ENCODE results near the gene LIPT2. TPM values are rescaled to one million over a fixed set of nuclear protein-coding genes. Genes with fewer than 3 reads are reported as not detected.

LIPT2 gene
- polyA plus RNA-seq, 1 of the 3 experiments (the other 2 are of a cell fraction) = 4.6 TPM

GRCh38 chr11:74478877-74479731, 14.4 kb downstream of the LIPT2 start:
- Histone ChIP-seq H3K79me2 (ENCODE audit: insufficient read depth) (no peaks in the 10 kb centered on the region), H3K27me3 (ENCODE audit: insufficient read depth) (peaks cover 6% of the 10 kb centered on the region; the same call in 1 of the 2 replicates), H3K4me2 (no peak overlapping the region), H3K9me2 (no peaks in the 10 kb centered on the region), H4K20me1 (ENCODE audit: insufficient read depth) (no peaks in the 10 kb centered on the region), H3K36me3 (replicated peaks in 1 of 2; ENCODE audit: control insufficient read depth in 1 of 2, insufficient read depth in 2 of 2, low read length in 1 of 2) (no peaks in the 10 kb centered on the region), H3K27ac (ENCODE audit: low read depth in 2 of 2, low read length in 1 of 2) (no peak overlapping the region), H3K9me3 (no peaks in the 10 kb centered on the region), H2AFZ (ENCODE audit: low read depth) (no peak overlapping the region), H3F3A (replicated peaks; ENCODE audit: insufficient read depth) (no peaks in the 10 kb centered on the region), H3K9ac (no peak overlapping the region), H3K4me1 (ENCODE audit: control insufficient read depth in 1 of 2, insufficient read depth in 2 of 2, low read depth in 1 of 2, low read length in 1 of 2) (no peaks in the 10 kb centered on the region), H3K4me3 (ENCODE audit: low read depth in 2 of 2, low read length in 1 of 2) (no peak overlapping the region)
- DNase-seq = no peak
- TF ChIP-seq POLR2AphosphoS5 (IDR thresholded peaks at IDR 0.05; ENCODE audit: low read depth, low read length) (no peak), EZH2phosphoT487 (IDR thresholded peaks at IDR 0.05; ENCODE audit: borderline replicate concordance, low read depth) (no peak), FOSL2 (IDR thresholded peaks at IDR 0.05; ENCODE audit: borderline replicate concordance, low read depth) (no peak), GATA2 (CRISPR knock-in tag; IDR thresholded peaks at IDR 0.05) (no peak), SIN3A (IDR thresholded peaks at IDR 0.05; ENCODE audit: borderline replicate concordance, low read depth, low read length) (no peak), MEF2A (IDR thresholded peaks at IDR 0.05; ENCODE audit: borderline replicate concordance, low read depth) (no peak)
- CTCF ChIA-PET = interaction anchor here (0.6 to 0.9 kb wide), 3 partner anchors 15 to 26 kb away, joined by 3 to 4 read pairs (median 3); no protein-coding TSS in a partner anchor
- POLR2A ChIA-PET = no interaction called here
- WGBS (ENCODE audit: low lambda C conversion rate) = 85% methylated on average over 10 of the region's 10 CpGs

- H3K27me3 ChIP-seq (ENCODE audit: insufficient read depth) = peaks cover 6% of the 10 kb centered on the region; the same call in 1 of the 2 replicates
- no peak overlapping the region for H3K9ac ChIP-seq
- no peak overlapping the region for H2AFZ ChIP-seq (ENCODE audit: low read depth)
- H3F3A ChIP-seq (replicated peaks; ENCODE audit: insufficient read depth) = no peaks in the 10 kb centered on the region
- H3K4me1 ChIP-seq (ENCODE audit: control insufficient read depth in 1 of 2, insufficient read depth in 2 of 2, low read depth in 1 of 2, low read length in 1 of 2) = no peaks in the 10 kb centered on the region
- no peaks in the 10 kb centered on the region for H3K79me2 ChIP-seq (ENCODE audit: insufficient read depth)
- ChIA-PET CTCF (interaction anchor here (0.9 to 2.2 kb wide), 5 partner anchors 17 to 94 kb away, joined by 3 to 11 read pairs (median 3); partner anchors contain the start of gene LIPT2), POLR2A (no interaction called here)
- TF ChIP-seq CTCF (IDR thresholded peaks at IDR 0.05) (no peak), IRF3 (IDR thresholded peaks at IDR 0.05; ENCODE audit: low read depth, low read length) (no peak), EP300 (IDR thresholded peaks at IDR 0.05; ENCODE audit: borderline replicate concordance in 1 of 2, low read depth in 1 of 2, low read length in 1 of 2) (no peak), GATA2 (CRISPR knock-in tag; IDR thresholded peaks at IDR 0.05) (no peak), TAF1 (IDR thresholded peaks at IDR 0.05; ENCODE audit: borderline replicate concordance, low read depth, low read length) (no peak), RAD21 (IDR thresholded peaks at IDR 0.05; ENCODE audit: low read length) (no peak), YY1 (IDR thresholded peaks at IDR 0.05; ENCODE audit: low read depth) (no peak), FOXJ3 (CRISPR knock-in tag; IDR thresholded peaks at IDR 0.05) (no peak), FOXM1 (IDR thresholded peaks at IDR 0.05; ENCODE audit: low read depth) (no peak), SMC3 (IDR thresholded peaks at IDR 0.05; ENCODE audit: low read depth, low read length) (no peak), ZBTB33 (IDR thresholded peaks at IDR 0.05; ENCODE audit: borderline replicate concordance, low read depth) (no peak), RXRA (IDR thresholded peaks at IDR 0.05; ENCODE audit: borderline replicate concordance, low read depth) (no peak), USF2 (IDR thresholded peaks at IDR 0.05; ENCODE audit: borderline replicate concordance, low read depth, low read length) (no peak), MEF2A (IDR thresholded peaks at IDR 0.05; ENCODE audit: borderline replicate concordance, low read depth) (no peak)
- H4K20me1 ChIP-seq (ENCODE audit: insufficient read depth) = no peaks in the 10 kb centered on the region
- no peak overlapping the region for H3K4me2 ChIP-seq
- H3K4me3 ChIP-seq (ENCODE audit: low read depth in 2 of 2, low read length in 1 of 2) = no peak overlapping the region
- no peaks in the 10 kb centered on the region for H3K9me2 ChIP-seq
- 41% methylated on average over 2 of the region's 2 CpGs for WGBS (ENCODE audit: low lambda C conversion rate)
- H3K27ac ChIP-seq (ENCODE audit: low read depth in 2 of 2, low read length in 1 of 2) = no peak overlapping the region
- DNase-seq = no peak
- no peaks in the 10 kb centered on the region for H3K9me3 ChIP-seq
- no peaks in the 10 kb centered on the region for H3K36me3 ChIP-seq (replicated peaks in 1 of 2; ENCODE audit: control insufficient read depth in 1 of 2, insufficient read depth in 2 of 2, low read length in 1 of 2)
Observed at GRCh38 chr11:74476536-74476935, 17.0 kb downstream of the LIPT2 start.
